NCI-H2196 (cell line): Measurements from ENCODE around the gene ANXA3.
"Not testable (repeated sequence)": the region's sequence is repeated elsewhere in the genome, so short reads cannot be mapped to it uniquely, and the experiment has no call there.

Experiments
- DNase-seq: peaks from one replicate; lab custom pipeline; 2025; ENCODE audit not compliant: unreplicated experiment; lab: John Stamatoyannopoulos, UW

Gene ANXA3

GRCh38 chr4:78551420-78552351 lies at the start of gene ANXA3:
TSS of gene ANXA3 (plus strand) at chr4:78551770. CDS start at chr4:78554474, 2,704 bp downstream.
- no peak for DNase-seq

- DNase-seq: not testable (repeated sequence)
Observed at GRCh38 chr4:78506260-78506659, 45.3 kb upstream of the ANXA3 start.

- no peak for DNase-seq
Observed at GRCh38 chr4:78509043-78509442, 42.5 kb upstream of the ANXA3 start.

GRCh38 chr4:78510108-78510507 lies 41.5 kb upstream of the ANXA3 start:
- no peak for DNase-seq

GRCh38 chr4:78510681-78511080 lies 40.9 kb upstream of the ANXA3 start:
- no peak for DNase-seq

GRCh38 chr4:78512357-78512920 lies 39.1 kb upstream of the ANXA3 start:
- DNase-seq: no peak

GRCh38 chr4:78513411-78513975 lies 38.1 kb upstream of the ANXA3 start:
- DNase-seq: no peak

- peak; percentile 10 for DNase-seq
Observed at GRCh38 chr4:78517050-78517652, 34.4 kb upstream of the ANXA3 start.

GRCh38 chr4:78518561-78518960 lies 33.0 kb upstream of the ANXA3 start:
- no peak for DNase-seq

GRCh38 chr4:78519962-78520361 lies 31.6 kb upstream of the ANXA3 start:
- no peak for DNase-seq

- DNase-seq: no peak
Observed at GRCh38 chr4:78520808-78521226, 30.8 kb upstream of the ANXA3 start.

- DNase-seq: no peak
Observed at GRCh38 chr4:78524009-78524408, 27.6 kb upstream of the ANXA3 start.

GRCh38 chr4:78525559-78525958 lies 26.0 kb upstream of the ANXA3 start:
- no peak for DNase-seq

- DNase-seq: no peak
Observed at GRCh38 chr4:78527103-78527502, 24.5 kb upstream of the ANXA3 start.

GRCh38 chr4:78527555-78527954 lies 24.0 kb upstream of the ANXA3 start:
- DNase-seq: no peak

GRCh38 chr4:78528327-78528726 lies 23.2 kb upstream of the ANXA3 start:
- no peak for DNase-seq

- DNase-seq: no peak
Observed at GRCh38 chr4:78529569-78530209, 21.9 kb upstream of the ANXA3 start.

- DNase-seq: no peak
Observed at GRCh38 chr4:78532046-78532445, 19.5 kb upstream of the ANXA3 start.

- DNase-seq: no peak
Observed at GRCh38 chr4:78533854-78534253, 17.7 kb upstream of the ANXA3 start.

GRCh38 chr4:78534286-78534955 lies 17.1 kb upstream of the ANXA3 start:
- DNase-seq: no peak

- DNase-seq: no peak
Observed at GRCh38 chr4:78542373-78542772, 9.2 kb upstream of the ANXA3 start.
